ENCODE results near the gene RPUSD4. TPM values are rescaled to one million over a fixed set of nuclear protein-coding genes. Genes with fewer than 3 reads are reported as not detected.
A peak's percentile ranks its signal among the peaks of the same experiment; 100 is the strongest.

The RPUSD4 gene
- total and polyA plus RNA-seq, 10 of the 15 experiments (the other 5 are each of a cell fraction or from before 2014, with no cell fraction given) = 24.5 to 47.6 (median 31.7) TPM

- TF ChIP-seq HSF1 (IDR thresholded peaks at IDR 0.05; ENCODE audit: low read depth, low read length) = no peak
- TF ChIP-seq CHD2 (IDR thresholded peaks at IDR 0.05; ENCODE audit: borderline replicate concordance, low read depth, low read length) = no peak
- peak; percentile 86 for TF ChIP-seq CBFB (IDR thresholded peaks at IDR 0.05; ENCODE audit: low read depth)
- TF ChIP-seq PKNOX1 (IDR thresholded peaks at IDR 0.05) = peak; percentile 50; the same call in 1 of the 2 replicates
- TF ChIP-seq ELK1 (IDR thresholded peaks at IDR 0.05; ENCODE audit: low read depth, low read length) = no peak
- TF ChIP-seq ETV6 (conservative IDR thresholded peaks at IDR 0.05 in 1 of 2, IDR thresholded peaks at IDR 0.05 in 1 of 2; ENCODE audit: borderline replicate concordance in 1 of 2, low read depth in 1 of 2) = peak in 1 of 2 experiments; percentile 5; a peak in 1 of 4 replicates
- TF ChIP-seq EED (IDR thresholded peaks at IDR 0.05; ENCODE audit: low read depth) = no peak
- TF ChIP-seq MEF2B (IDR thresholded peaks at IDR 0.05; ENCODE audit: partially characterized antibody, poor library complexity, severe bottlenecking) = no peak
- TF ChIP-seq TCF12 (IDR thresholded peaks at IDR 0.05; ENCODE audit: low read depth, low read length) = peak; percentile 100
- TF ChIP-seq RUNX3 (IDR thresholded peaks at IDR 0.05; ENCODE audit: low read length) = peak; percentile 97
- peak; percentile 10 for TF ChIP-seq USF1 (IDR thresholded peaks at IDR 0.05; ENCODE audit: borderline replicate concordance, extremely low read length, insufficient read depth, low read depth, low read length)
- TF ChIP-seq NFXL1 (IDR thresholded peaks at IDR 0.05; ENCODE audit: borderline replicate concordance) = no peak
- no peak for TF ChIP-seq CHD1 (IDR thresholded peaks at IDR 0.05; ENCODE audit: low read depth, low read length)
- TF ChIP-seq ZNF274 (IDR thresholded peaks at IDR 0.05; ENCODE audit: insufficient read depth, insufficient read length) = no peak
- peak; percentile 100 for TF ChIP-seq TCF3 (IDR thresholded peaks at IDR 0.05; ENCODE audit: borderline replicate concordance, insufficient read depth, low read depth, low read length)
- TF ChIP-seq NR2F1 (conservative IDR thresholded peaks at IDR 0.05) = 0 out of 2 replicates have a peak, but pooled peaks have one; percentile 30
- no peak for TF ChIP-seq GATAD2B (conservative IDR thresholded peaks at IDR 0.05; ENCODE audit: low read depth)
- peak; percentile 75 to 80 for TF ChIP-seq EP300 (IDR thresholded peaks at IDR 0.05; ENCODE audit: borderline replicate concordance in 1 of 2, control insufficient read depth in 1 of 2, low read depth in 2 of 2, low read length in 2 of 2)
- no peak for TF ChIP-seq IRF4 (IDR thresholded peaks at IDR 0.05; ENCODE audit: low read depth, low read length)
- TF ChIP-seq YY1 (IDR thresholded peaks at IDR 0.05; ENCODE audit: low read depth, low read length) = no peak
- TF ChIP-seq REST (IDR thresholded peaks at IDR 0.05; ENCODE audit: low read depth, low read length) = no peak
Measured at GRCh38 chr11:126189109-126189929, 22.1 kb downstream of the RPUSD4 start (continued).

Measured in GM12878 (cell line).